ENCODE data around the gene SF3A1. TPM values are rescaled to one million over a fixed set of nuclear protein-coding genes. Genes with fewer than 3 reads are reported as not detected.

The SF3A1 gene
- total and polyA plus RNA-seq, 2 of the 8 experiments (the other 6 are each of a cell fraction or from before 2014, with no cell fraction given): 27.8 to 285 TPM

GRCh38 chr22:30296833-30297232 lies 59.9 kb downstream of the SF3A1 start (continued):
- no peak for TF ChIP-seq SIRT6 (IDR thresholded peaks at IDR 0.05; ENCODE audit: low read length)
- TF ChIP-seq TAF1 (IDR thresholded peaks at IDR 0.05; ENCODE audit: low read depth, low read length): no peak
- no peak for TF ChIP-seq BRCA1 (IDR thresholded peaks at IDR 0.05; ENCODE audit: low read depth, low read length)
- TF ChIP-seq FOSL1 (IDR thresholded peaks at IDR 0.05; ENCODE audit: insufficient read depth, low read depth, low read length): no peak
- TF ChIP-seq CREB1 (IDR thresholded peaks at IDR 0.05): no peak
- TF ChIP-seq SAP30 (IDR thresholded peaks at IDR 0.05; ENCODE audit: insufficient read depth, insufficient replicate concordance, low read length): no peak
